Heart left ventricle (tissue), 16 donors: ENCODE measurements around the gene TRIM47. TPM values are rescaled to one million over a fixed set of nuclear protein-coding genes. Genes with fewer than 3 reads are reported as not detected.

Experiments
- ATAC-seq, 4 donors: fragments of 200-7000 bp; cut with Tn5 transposase; one replicate each; pipeline ENCODE4 v1.9.1; 2020 to 2022; ENCODE audit warnings: moderate library complexity in 4 of 4, mild to moderate bottlenecking in 3 of 4, moderate number of reproducible peaks in 1 of 4
- DNase-seq, 5 donors: peaks; one replicate each; pipeline ENCODE4 v3.0.0-alpha.2; 2020
- H3K27ac ChIP-seq, 12 donors: fragments of 200-600 bp; sonication (generic) in 4 of 12; one replicate each; pipeline versions ENCODE4 v1.5.0 to v1.8.0; 2016 to 2022; ENCODE audit warnings: mild to moderate bottlenecking in 2 of 12
- H3K27me3 ChIP-seq, 9 donors: fragments of 200-600 bp; sonication (generic) in 2 of 9; one replicate each; pipeline versions ENCODE4 v1.5.1 to v1.8.0; 2016 to 2022; ENCODE audit warnings: mild to moderate bottlenecking in 3 of 9
- H3K36me3 ChIP-seq, 9 donors: fragments of 200-600 bp; sonication (generic) in 2 of 9; one replicate each; pipeline versions ENCODE4 v1.5.0 to v1.8.0; 2018 to 2022; ENCODE audit warnings: mild to moderate bottlenecking in 2 of 9
- H3K4me1 ChIP-seq, 12 donors: fragments of 200-600 bp; sonication (generic) in 4 of 12; one replicate each; pipeline versions ENCODE4 v1.5.0 to v1.8.0; 2016 to 2022; ENCODE audit warnings: mild to moderate bottlenecking in 3 of 12
- H3K4me3 ChIP-seq, 12 donors: fragments of 200-600 bp; sonication (generic) in 4 of 12; one replicate each; pipeline versions ENCODE4 v1.5.0 to v1.8.0; 2017 to 2022; ENCODE audit warnings: mild to moderate bottlenecking in 9 of 12, moderate library complexity in 4 of 12
- H3K9me3 ChIP-seq, 12 donors: fragments of 200-600 bp; sonication (generic) in 4 of 12; one replicate each; pipeline versions ENCODE4 v1.5.0 to v1.8.0; 2016 to 2022; ENCODE audit warnings: mild to moderate bottlenecking in 1 of 12
- CTCF ChIP-seq, 12 donors: fragments of 200-600 bp; sonication (generic) in 4 of 12; IDR thresholded peaks; one replicate each; pipeline versions ENCODE4 v1.5.0 to v1.8.0; 2018 to 2022; ENCODE audit warnings: antibody characterized with exemption in 12 of 12, mild to moderate bottlenecking in 5 of 12
- POLR2A ChIP-seq, 2 donors: fragments of 450-650 bp; IDR thresholded peaks; one replicate each; pipeline ENCODE4 v1.6.1; 2017; ENCODE audit warnings: antibody characterized with exemption in 2 of 2, mild to moderate bottlenecking in 2 of 2, moderate library complexity in 2 of 2
- WGBS, 4 donors: extraction: QIAGEN DNeasy Blood & Tissue Kit in 2 of 4; methylation state at CpG; one replicate each; pipeline versions ENCODE4 v1.1.5 to v1.1.7; 2013 to 2018; 5-methylcytosine and 5-hydroxymethylcytosine counted together
- intact Hi-C, 10 donors: fragments of 100-400 bp; cut with DNase I; formaldehyde crosslinking; loops; one replicate each; pipeline versions ENCODE4 v1.11.1 to v1.14.2; 2022
- polyA plus RNA-seq, 2 donors: library from polyadenylated mRNA; stranded (reverse); fragments of 200-250 nt; gene quantifications; one replicate each; pipeline ENCODE4 v1.2.3, GENCODE V29; 2013
- total RNA-seq, 9 donors: library from RNA; depleted of rRNA in 2 of 9; stranded (reverse); fragments of >200 nt in 2 of 9; fragmentation: NEBNext Ultra II Directional in 3 of 9; extraction: Animal tissue kit (Norgen Biotek cat#: 25700) in 3 of 9; gene quantifications; one replicate each; pipeline versions ENCODE4 v1.1.0 to v1.2.4, GENCODE V29; 2016 to 2023
- donor health status: ischemic (EF 13 %, LVEDD 7.1; RV severe dilation, severe dysfunction).
- donor health status: healthy with polysubstance abuse.
- donor health status: DM: no; HTN: yes; CAD: no.
- donor health status: DM: no; HTN: no; CAD: no.
- donor health status: ischemic (EF 25% LVEDD 6.9; RV normal size, moderate dysfunction).
- donor health status: ischemic (EF 25% LVEDD 5.7; RV mildly dilated, moderate dysfunction).
- donor health status: healthy.
- donor health status: DM: yes; HTN: yes; CAD: no.
- donor health status: ischemic (EF 35%, LVEDD 5.7; RV mildly dilated, moderate dysfunction).
- donor health status: nonischemic (EF 11% LVEDD 7.7; RV severe dilation, severe dysfunction).
- donor health status: DM: yes; HTN: yes; CAD: no.
- donor health status: PGD.
- donor health status: ischemic (EF 29% LVEDD 5.4; RV normal size, mild dysfunction).
- donor health status: nonischemic (EF 23%, LVEDD 6.1; RV moderate dilation, normal function).

The TRIM47 gene
- total and polyA plus RNA-seq, 11 donors = 20.1 to 53.4 (median 23.3) TPM

GRCh38 chr17:75876938-75877751 is 1.2 kb downstream of the TRIM47 start:
- peak; percentile 52 to 79 (median 66) for ATAC-seq
- 2 to 14% (median 8%) methylated on average over 30 to 41 of the region's 41 CpGs for WGBS, 4 donors
- peak; percentile 94 to 97 (median 95) for DNase-seq

GRCh38 chr17:75876190-75876937 is 2.0 kb downstream of the TRIM47 start:
- WGBS, 4 donors = 26 to 36% (median 30%) methylated on average over 17 to 26 of the region's 26 CpGs
- ATAC-seq = peak; percentile 0 to 14 (median 2)
- Histone ChIP-seq H3K4me3 (peak overlapping the region; percentile 64 to 96 (median 78)), H3K4me1 (peaks cover 17 to 70% (median 51%) of the 10 kb centered on the region in 12 donors), H3K36me3 (peaks cover 0 to 27% (median 22%) of the 10 kb centered on the region in 9 donors), H3K27me3 (no peaks in the 10 kb centered on the region), H3K27ac (peak overlapping the region; percentile 91 to 99 (median 96)), H3K9me3 (no peaks in the 10 kb centered on the region)
- intact Hi-C loops = loop anchor here in 5 of 10 donors (1.0 to 10.0 kb wide), 4 partner anchors 22 to 102 kb away; partner anchors contain the start of gene WBP2 (in 1 of the 5)
- TF ChIP-seq POLR2A (IDR thresholded peaks at IDR 0.05) (no peak), CTCF (IDR thresholded peaks at IDR 0.05) (peak in 4 of 12 donors; percentile 7 to 11 (median 10))
- peak in 4 of 5 donors; percentile 58 to 75 (median 68) for DNase-seq

More at GRCh38 chr17:75876938-75877751, 1.2 kb downstream of the TRIM47 start:
- H3K4me3 ChIP-seq = peak overlapping the region; percentile 64 to 96 (median 78)
- H3K27me3 ChIP-seq = no peaks in the 10 kb centered on the region
- peaks cover 0 to 27% (median 22%) of the 10 kb centered on the region in 9 donors for H3K36me3 ChIP-seq
- peak in 4 of 12 donors; percentile 8 to 53 (median 24) for TF ChIP-seq CTCF (IDR thresholded peaks at IDR 0.05)
- no peak for TF ChIP-seq POLR2A (IDR thresholded peaks at IDR 0.05)
- no peaks in the 10 kb centered on the region for H3K9me3 ChIP-seq
- H3K4me1 ChIP-seq = peaks cover 17 to 70% (median 48%) of the 10 kb centered on the region in 12 donors
- peak overlapping the region; percentile 91 to 99 (median 96) for H3K27ac ChIP-seq
- intact Hi-C loops = loop anchor here in 5 of 10 donors (1.0 to 10.0 kb wide), 4 partner anchors 22 to 102 kb away; partner anchors contain the start of gene WBP2 (in 1 of the 5)

GRCh38 chr17:75875940-75876189 is 2.5 kb downstream of the TRIM47 start:
- peak in 2 of 4 donors; percentile 8 to 12 for ATAC-seq

More at GRCh38 chr17:75875940-75876189, 2.5 kb downstream of the TRIM47 start:
- Histone ChIP-seq H3K4me3 (peak overlapping the region in 10 of 12 donors; percentile 64 to 96 (median 78)), H3K27me3 (no peaks in the 10 kb centered on the region), H3K36me3 (peaks cover 0 to 27% (median 22%) of the 10 kb centered on the region in 9 donors), H3K9me3 (no peaks in the 10 kb centered on the region), H3K4me1 (peaks cover 17 to 71% (median 51%) of the 10 kb centered on the region in 12 donors), H3K27ac (peak overlapping the region; percentile 91 to 99 (median 96))
- WGBS, 4 donors = 42 to 67% (median 56%) methylated on average over 3 to 5 of the region's 5 CpGs
- DNase-seq = peak in 1 of 5 donors; percentile 58
- TF ChIP-seq CTCF (IDR thresholded peaks at IDR 0.05) (no peak), POLR2A (IDR thresholded peaks at IDR 0.05) (no peak)
- intact Hi-C loops = loop anchor here in 5 of 10 donors (1.0 to 10.0 kb wide), 4 partner anchors 21 to 101 kb away; partner anchors contain the start of gene WBP2 (in 1 of the 5)
